A549 treated with dexamethasone at 1 μM for 4 hours (cell line): ENCODE measurements around the gene DOP1B. TPM values are rescaled to one million over a fixed set of nuclear protein-coding genes. Genes with fewer than 3 reads are reported as not detected.

ENCODE experiments used
- total RNA-seq: library from RNA; stranded (reverse); fragments of 200-300 nt; extraction: Qiagen RNA extraction; gene quantifications from 5 replicates; pipeline ENCODE4 v1.2.3, GENCODE V29; 2022

DOP1B gene, protein sequence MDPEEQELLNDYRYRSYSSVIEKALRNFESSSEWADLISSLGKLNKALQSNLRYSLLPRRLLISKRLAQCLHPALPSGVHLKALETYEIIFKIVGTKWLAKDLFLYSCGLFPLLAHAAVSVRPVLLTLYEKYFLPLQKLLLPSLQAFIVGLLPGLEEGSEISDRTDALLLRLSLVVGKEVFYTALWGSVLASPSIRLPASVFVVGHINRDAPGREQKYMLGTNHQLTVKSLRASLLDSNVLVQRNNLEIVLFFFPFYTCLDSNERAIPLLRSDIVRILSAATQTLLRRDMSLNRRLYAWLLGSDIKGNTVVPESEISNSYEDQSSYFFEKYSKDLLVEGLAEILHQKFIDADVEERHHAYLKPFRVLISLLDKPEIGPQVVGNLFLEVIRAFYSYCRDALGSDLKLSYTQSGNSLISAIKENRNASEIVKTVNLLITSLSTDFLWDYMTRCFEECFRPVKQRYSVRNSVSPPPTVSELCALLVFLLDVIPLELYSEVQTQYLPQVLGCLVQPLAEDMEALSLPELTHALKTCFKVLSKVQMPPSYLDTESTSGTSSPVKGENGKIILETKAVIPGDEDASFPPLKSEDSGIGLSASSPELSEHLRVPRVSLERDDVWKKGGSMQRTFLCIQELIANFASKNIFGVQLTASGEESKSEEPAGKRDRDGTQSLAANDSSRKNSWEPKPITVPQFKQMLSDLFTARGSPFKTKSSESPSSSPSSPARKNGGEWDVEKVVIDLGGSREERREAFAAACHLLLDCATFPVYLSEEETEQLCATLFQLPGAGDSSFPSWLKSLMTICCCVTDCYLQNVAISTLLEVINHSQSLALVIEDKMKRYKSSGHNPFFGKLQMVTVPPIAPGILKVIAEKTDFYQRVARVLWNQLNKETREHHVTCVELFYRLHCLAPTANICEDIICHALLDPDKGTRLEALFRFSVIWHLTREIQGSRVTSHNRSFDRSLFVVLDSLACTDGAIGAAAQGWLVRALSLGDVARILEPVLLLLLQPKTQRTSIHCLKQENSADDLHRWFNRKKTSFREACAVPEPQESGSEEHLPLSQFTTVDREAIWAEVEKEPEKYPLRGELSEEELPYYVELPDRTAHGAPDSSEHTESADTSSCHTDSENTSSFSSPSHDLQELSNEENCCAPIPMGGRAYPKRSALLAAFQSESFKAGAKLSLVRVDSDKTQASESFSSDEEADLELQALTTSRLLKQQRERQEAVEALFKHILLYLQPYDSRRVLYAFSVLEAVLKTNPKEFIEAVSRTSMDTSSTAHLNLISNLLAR (N-terminal part only)
- total RNA-seq = 3.1 to 5.0 TPM (median 3.6 TPM) in 5 replicates

DNA sequence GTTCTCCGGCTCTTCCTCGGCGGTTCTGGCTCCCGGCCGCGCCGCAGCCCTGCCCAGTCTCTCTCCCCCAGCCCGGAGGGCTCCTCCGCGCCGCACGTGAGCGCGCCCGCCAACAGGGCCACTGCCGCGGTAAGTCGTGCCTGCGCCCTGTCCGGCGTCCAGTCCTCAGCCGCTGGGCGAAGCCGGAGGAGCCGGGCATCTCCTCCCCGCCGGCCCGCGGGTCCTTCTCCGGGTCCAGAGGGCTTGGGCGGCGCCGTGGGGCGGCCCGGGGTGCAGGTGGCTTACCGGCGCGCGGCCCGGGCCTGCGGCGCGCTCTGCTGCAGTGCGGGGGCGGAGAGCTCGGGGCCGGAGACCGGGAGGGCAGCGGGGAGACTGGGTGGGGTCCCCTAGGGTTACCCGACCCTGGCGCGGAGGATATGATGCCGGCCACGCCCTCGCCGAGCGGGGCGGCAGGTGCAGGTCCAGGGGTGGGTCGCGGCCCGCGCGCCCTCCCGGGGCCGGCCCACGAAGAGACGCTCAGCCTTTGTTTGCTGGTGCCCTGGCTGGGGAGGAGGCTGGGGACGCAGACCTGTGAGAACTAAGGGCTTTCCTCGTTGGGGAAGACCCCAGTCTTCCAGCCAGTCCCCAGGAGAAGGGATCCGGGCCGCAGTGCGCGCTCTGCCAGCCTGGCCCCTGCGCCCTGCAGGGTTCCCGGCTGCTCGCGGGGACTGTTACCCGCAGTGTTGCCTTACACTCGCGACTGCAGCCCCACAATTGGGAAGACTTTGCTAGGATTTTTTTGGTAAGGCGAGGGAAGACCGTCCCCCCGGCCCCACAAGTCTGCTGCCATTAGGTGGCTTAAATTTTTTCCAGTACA, at the start of gene DOP1B:
Gene DOP1B, plus strand, starts transcription at position 10 of the 856 bp plus-strand sequence. CDS start 7,910 bp downstream, outside the sequence.

DNA sequence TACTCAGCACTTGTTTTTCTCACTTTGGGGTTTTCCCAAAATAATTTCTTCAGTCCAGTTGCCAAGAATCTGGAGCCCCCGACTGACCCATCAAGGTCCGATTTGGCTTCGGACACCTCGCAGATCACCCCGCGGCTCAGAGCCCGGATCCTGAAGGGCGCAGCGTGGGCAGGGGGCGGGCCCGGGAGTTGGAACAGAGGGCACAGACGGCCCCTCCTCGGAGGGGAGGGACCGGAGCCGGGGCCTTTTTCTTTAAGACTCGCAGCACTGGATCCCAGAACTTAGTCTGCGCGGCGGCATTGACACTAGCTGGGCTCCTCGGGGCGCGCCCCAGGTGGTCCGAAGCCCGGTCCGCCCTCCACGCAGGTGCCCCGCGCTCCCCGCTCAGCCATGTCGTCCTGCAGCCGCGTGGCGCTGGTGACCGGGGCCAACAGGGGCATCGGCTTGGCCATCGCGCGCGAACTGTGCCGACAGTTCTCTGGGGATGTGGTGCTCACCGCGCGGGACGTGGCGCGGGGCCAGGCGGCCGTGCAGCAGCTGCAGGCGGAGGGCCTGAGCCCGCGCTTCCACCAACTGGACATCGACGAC, 21.7 kb upstream of the DOP1B start, which contains the start of gene CBR3:
Gene CBR3, plus strand, starts transcription at position 277 of the 588 bp plus-strand sequence. Its CDS starts 114 bp downstream, at position 391.

Other genes starting within 250 kb of the DOP1B start
- 8.6 to 10.7 TPM (median 9.2 TPM) in 5 replicates for gene SETD4, start 96.3 kb upstream of the DOP1B start, total RNA-seq
- gene CBR1, start 86.8 kb upstream of the DOP1B start, total RNA-seq = 130 to 160 TPM (median 156 TPM) in 5 replicates
- 9.7 to 10.5 TPM (median 10.4 TPM) in 5 replicates for gene CBR3, start 21.7 kb upstream of the DOP1B start, total RNA-seq
- 5.8 to 8.4 TPM (median 6.9 TPM) in 5 replicates for gene MORC3, start 163.4 kb downstream of the DOP1B start, total RNA-seq
- 11.8 to 13.4 TPM (median 12.5 TPM) in 5 replicates for gene CHAF1B, start 228.6 kb downstream of the DOP1B start, total RNA-seq